Hindlimb muscle (tissue), 1 donor: Measurements from ENCODE around the gene KRTAP13-2. TPM values are rescaled to one million over a fixed set of nuclear protein-coding genes. Genes with fewer than 3 reads are reported as not detected.

Source experiments
- DNase-seq: peaks from one replicate; pipeline ENCODE4 v3.0.0-alpha.2; 2013
- polyA plus RNA-seq: library from polyadenylated mRNA; unstranded; fragments of 120-200 nt; gene quantifications from one replicate; pipeline ENCODE4 v1.2.1, GENCODE V29; 2013; ENCODE audit not compliant: insufficient read length

Gene KRTAP13-2, protein sequence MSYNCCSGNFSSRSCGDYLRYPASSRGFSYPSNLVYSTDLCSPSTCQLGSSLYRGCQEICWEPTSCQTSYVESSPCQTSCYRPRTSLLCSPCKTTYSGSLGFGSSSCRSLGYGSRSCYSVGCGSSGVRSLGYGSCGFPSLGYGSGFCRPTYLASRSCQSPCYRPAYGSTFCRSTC
- polyA plus RNA-seq: not detected

DNA sequence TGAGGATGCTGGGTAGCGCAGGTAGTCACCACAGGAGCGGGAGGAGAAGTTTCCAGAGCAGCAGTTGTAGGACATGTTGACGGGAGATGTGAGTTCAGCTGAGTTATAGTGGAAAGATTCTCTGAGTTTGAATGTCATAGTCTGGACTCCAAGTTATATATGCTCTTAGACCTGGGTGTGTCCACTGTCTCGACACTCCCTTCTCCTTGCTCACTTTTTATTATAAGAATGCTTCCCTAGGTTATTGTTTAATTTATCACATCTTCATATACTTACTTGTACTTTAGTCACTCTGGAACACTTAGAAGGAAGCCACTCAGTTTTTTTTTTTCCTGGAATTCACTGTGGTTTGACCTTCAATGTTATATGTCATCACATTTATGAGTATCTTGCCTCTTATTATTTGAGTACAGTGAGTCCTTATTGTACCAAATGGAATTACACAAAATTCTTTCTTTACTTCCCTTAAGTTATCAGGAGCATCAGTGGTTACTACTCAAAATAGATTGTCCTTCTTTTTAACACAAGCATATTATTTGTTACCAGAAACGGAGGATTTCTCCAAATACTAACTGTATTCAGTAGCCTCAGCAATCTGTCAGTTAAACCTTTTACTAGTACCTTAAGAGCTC lies at the start of gene KRTAP13-2:
Gene KRTAP13-2 (minus strand): TSS at position 133 of the 632 bp plus-strand sequence. CDS start 58 bp downstream, at position 75.
- DNase-seq: no peak

DNA sequence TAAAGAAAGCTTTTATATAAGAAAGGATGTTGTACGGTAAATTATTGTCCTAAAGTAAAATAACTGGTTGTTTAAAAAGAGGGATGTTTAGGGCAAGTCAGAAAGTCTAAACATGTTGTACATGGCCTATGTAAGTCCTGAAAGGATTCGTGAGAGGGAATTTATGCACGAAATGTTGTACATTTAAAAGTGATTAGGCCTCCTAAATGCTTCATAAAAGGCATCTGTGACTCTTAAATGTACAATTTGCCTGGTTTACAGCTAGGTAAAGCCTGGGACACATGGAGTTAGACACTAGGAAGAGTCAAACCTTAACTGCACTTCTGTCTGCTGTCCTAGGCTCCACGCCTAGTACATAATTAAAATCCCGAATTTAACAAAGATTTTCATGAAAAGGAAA lies 43.9 kb upstream of the KRTAP13-2 start:
- no peak for DNase-seq

DNA sequence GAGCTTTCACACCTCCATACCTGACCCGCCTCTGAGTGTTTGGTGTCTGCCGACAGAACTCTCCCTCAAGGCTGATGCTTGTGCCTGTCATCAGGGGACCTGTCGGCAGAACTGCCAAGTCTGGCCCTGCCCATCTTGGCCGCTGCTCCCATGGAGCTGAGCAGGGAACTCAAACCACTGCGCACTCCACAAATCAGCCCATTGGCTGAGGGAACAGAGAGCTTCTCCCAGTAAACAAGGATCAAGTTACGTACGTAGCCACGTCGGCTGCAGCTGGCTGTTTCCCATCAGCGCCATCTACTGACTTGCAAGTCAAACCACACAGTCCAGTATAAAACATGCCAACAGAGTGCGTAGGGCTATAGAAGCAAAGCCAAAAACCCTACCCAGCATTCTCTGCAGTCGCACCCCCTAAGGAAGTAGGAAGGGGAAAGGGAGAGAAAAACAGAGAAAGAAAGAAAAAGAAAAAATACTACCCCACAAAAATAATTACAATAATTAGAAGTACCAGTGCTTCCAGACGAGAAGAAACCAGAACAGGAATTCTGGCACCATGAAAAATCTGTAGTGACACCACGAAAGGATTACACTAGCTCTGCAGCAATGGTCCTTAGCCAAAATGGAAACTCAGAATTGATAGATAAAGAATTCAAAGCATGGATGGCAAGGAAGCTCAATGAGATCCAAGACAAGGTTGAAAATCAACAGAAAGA lies 36.9 kb upstream of the KRTAP13-2 start:
- DNase-seq: peak; percentile 6

DNA sequence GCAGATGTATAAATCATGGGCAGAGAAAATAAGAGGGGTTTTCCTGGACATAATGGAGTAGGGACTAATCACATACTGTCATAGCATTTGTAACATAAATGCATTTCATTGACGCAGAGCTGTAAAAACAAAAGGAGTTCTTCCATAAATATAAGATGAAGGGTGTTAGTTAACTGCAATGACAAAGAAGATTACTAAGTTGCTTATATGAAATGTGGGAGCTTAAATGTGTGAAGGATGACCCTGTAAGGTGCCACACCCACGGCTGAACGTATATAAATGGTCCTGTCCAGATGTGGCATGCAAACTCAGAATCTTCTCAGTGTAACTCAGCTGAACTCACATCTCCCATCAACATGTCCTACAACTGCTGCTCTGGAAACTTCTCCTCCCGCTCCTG lies 23.7 kb upstream of the KRTAP13-2 start, which contains the start of gene KRTAP13-1:
Gene KRTAP13-1 (plus strand): TSS at position 301 of the 400 bp plus-strand sequence. CDS start 56 bp downstream, at position 357.
- no peak for DNase-seq

DNA sequence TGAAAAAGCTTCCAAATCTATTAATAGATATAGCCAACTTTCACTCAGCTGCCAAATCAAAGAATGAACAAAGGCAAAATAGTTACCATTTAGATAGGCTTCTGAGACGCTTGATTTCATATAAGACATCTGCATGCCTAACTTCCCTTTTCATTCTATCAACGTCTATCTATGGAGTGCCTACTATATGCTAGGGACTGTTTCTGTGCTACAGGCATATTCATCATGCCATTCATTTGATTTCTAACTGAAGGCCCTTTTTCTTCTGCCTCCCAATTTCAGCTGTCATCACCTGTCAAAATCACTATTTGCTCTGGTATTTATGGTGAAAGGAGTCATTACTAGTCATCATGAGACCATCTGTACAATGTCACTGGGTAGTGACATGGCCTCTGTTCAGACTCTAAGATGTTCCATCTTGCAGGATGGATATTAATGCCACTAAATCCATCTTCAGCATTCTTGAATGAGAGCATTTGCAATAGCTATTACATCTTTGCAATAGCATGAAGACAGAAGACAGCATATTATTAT lies 19.5 kb upstream of the KRTAP13-2 start:
- DNase-seq: no peak

DNA sequence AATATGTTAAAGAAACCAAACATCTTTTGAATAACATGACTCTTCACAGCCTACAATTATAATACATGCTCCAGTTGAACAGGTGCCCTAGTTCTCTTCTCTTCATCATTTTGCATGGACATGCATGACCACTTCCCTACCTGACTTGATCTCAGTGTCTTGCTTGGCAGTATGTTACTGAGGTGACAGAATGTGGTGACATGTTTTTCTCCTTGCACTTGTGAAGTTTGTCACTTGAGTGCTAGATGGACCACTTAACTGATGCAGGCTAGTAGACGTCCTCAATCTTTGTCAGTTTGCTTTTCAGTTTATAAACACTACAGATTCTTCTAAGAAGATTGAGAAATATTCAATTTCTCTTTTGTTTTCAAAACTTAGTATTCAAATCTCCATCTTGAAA lies 10.1 kb upstream of the KRTAP13-2 start:
- DNase-seq: no peak

DNA sequence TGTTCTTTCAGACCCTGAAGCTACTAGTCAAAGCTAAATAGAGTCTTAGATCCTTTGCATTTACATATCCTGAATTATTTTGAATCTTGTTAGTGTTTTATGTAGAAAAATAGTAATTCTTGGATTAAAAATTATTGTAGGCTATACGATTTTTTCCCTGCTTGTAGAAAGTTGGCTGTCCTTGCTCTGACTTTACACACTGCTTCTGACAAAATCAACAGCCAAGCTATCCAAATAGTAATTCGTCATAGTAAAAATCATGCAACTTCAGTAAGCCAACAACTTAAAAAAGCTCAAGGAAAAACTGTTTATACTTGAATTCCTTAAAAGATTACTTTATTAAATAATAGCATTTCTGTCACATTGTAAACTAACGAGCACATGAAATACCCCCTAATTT lies 16.2 kb downstream of the KRTAP13-2 start:
- DNase-seq: no peak

DNA sequence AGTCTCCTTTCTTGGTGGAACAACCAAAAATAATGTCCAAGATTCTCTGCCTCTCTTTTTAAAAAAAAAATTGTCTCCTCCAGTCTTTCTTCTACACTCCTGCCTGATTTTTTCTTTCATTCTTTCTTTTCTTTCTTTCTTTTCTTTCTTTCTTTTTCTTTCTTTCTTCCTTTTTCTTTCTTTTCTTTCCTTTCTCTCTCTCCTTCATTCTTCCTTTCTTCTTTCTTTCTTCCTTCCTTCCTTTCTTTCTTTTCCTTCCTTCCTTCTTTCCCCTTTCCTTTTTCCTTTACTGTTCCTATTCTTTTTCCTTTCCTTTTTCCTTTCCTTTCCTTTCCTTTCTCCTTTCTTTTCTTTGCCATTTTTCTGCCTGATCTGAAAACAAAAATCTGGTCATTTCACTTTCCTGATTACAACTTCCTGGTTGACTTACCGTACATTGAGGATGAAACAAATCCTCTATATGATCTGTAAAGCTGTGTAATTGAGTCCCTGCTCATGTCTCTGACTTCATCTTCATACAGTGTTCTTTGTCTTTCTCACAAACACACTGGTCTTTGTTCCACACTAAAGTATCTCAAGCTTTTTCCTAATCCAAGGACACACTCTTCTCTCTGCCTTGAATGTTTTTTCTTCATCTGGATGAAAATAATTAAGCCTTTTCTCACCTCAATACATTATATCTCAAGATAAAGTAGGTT lies 17.6 kb downstream of the KRTAP13-2 start:
- DNase-seq: no peak

DNA sequence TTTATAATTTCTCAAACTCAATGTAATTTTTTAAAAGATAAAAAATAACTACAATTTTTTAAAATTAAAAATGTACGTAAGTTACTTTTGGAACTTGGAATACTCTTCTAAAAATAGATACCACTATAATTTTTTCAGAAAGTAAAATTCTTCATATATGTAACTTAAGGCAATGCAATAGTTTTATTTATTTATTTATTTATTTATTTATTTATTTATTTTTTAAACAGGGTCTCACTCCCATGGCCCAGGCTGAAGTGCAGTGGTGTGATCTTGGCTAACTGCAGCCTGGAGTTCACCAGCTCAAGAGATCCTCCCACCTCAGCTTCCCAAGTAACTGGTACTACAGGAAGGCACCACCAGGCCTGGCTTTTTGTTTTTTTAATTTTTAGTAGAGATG lies 20.5 kb downstream of the KRTAP13-2 start:
- no peak for DNase-seq

DNA sequence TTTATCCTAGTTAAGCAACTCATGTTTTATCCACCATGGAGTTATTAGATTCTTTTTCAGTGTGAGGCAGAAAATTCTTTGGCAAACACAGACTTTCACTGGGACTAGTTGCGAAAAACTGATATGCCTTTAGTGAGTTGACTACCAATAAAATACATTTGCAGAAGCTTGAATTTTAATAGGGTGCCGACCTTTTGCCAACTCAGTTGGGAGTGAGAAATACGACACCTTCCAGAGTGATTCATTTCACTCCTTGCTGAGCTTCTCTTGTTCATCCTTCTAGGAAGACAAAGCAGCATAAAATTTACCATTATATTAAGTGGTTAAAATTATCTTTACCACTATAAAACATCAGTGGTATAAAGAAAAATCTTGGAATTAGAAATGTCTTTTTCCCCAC lies 22.5 kb downstream of the KRTAP13-2 start:
- no peak for DNase-seq

DNA sequence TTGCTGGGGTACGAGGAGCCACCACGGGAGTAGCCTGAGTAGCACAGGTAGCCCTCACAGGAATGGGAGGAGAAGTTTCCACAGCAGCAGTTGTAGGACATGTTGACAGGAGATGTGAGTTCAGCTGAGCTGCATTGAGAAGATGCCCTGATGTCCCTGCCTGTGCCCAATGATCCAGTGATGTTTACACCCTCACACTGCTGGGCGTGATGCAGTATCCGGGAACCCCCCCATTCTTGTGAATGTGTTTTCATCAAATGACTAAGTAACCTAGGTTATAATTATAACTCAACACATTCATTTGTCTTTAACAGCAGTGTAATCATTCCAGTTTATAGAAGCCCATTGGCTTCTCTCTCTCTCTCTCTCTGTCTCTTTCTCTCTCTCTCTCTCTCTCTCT lies 23.6 kb downstream of the KRTAP13-2 start, which contains the start of gene KRTAP23-1:
Gene KRTAP23-1 (minus strand): TSS at position 101 of the 400 bp plus-strand sequence. CDS start 0 bp downstream, at position 101.
- DNase-seq: no peak

DNA sequence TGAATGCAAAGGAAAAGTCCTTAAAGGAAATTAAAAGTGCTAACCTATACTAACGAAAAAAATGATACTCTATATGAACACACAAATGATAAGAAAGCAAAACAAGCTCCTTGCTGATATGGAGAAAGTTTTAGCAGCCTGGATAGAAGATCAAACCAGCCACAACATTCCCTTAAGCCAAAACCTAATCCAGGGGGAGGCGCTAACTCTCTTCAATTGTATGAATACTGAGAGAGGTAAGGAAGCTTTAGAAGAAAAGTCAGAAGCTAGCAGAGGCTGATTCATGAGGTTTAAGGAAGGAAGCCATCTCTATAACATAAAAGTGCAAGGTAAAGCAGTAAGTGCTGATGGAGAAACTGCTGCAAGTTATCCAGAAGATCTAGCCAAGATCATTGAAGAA lies 27.1 kb downstream of the KRTAP13-2 start:
- no peak for DNase-seq

DNA sequence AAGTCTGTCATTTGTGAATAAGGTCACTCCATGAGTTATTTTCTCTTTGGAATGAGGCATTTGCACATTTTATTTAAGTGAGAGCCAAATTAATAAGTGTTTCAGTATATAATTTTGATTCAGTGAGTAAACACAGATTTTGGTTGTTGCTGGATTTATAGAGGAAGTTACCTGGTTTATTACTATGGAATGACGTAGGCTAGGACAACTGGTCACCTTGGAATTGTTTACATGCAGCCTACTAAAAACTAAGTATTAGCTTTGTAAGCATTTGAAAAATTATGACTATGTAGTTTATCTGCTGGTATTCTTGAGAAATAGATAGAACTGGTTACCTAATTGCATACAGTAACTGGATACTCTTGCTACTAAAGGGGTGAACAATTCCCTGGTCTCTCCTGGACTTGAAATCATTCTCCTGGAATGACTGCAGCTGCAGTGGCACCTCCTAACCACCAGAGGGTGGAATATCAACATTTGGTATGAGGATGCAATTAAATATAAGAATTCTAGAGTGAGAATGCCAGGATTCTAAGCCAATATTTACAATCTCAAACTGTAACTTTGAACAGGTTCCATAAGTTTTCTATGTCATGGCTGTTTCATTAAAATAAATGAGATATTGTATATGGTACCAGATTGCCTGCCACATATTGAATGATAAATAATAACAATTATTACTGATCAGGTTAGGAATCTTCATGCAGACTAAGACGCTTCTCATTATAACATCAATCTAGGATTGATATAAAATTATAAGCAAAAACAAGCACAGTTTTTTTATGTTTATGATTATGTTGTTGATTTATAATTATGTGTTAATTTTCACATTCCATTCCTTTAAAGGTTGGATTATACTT lies 31.1 kb downstream of the KRTAP13-2 start:
- DNase-seq: no peak

DNA sequence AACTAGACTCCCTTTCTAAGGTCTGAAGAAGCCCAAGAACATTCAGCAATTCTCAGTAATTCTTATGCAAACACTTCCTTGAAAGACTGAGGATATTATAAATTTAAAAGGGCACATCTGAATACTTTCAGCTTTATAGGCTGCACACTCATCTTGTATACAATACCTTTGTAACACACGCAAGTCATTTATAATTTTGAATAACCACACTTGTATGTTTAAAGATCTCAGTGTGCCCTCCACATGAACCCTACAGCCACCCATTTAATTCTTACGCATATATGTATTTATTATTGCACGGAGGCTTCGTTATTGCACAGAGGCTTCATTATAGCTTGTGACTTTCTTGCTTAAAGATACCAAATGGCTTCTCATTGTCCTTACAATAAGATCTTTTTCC lies 33.4 kb downstream of the KRTAP13-2 start:
- no peak for DNase-seq

DNA sequence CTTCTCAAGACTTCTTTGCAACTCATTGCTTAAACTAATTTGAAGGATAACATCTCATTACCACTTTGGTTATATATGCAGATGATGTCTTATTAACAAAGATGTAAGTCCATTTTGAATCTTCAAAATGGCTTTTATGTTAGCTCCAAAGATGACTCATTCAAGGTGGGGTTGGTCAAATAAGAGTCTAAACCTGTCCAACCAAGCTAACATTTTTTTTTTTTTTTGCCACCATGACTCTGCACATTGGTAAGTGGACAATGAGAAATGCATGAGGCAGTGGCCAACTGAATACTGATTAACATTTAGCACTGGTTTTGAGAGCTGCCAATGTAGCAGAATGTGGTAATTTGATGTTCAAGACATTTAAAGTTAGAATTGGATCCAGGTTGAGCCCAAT lies 34.3 kb downstream of the KRTAP13-2 start:
- no peak for DNase-seq

DNA sequence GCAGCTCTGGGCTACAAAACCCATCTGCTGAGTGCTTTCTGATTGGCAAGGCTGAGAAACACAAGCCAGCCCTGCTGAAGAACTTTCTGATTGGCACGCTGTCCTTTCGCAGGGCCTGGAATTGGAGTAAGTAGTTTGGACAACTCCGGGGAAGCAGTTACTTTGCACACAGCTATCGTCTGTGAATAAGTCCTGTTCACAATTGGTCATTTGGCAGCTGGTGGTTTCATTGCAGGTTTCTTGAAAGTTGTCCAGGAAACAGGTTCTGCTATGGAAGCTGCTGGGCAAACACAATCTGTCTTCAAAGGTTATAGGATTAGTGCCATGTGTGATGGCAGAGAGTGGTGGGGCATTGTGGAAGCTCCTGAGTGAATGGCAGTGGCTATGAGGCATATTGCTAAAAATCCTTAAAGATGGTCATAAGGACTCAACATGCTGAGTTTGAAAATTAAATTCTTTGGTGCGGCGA lies 34.8 kb downstream of the KRTAP13-2 start, which contains the start of gene KRTAP27-1:
Gene KRTAP27-1 (minus strand): TSS at position 419 of the 469 bp plus-strand sequence. CDS start 26 bp downstream, at position 393.
- DNase-seq: no peak

DNA sequence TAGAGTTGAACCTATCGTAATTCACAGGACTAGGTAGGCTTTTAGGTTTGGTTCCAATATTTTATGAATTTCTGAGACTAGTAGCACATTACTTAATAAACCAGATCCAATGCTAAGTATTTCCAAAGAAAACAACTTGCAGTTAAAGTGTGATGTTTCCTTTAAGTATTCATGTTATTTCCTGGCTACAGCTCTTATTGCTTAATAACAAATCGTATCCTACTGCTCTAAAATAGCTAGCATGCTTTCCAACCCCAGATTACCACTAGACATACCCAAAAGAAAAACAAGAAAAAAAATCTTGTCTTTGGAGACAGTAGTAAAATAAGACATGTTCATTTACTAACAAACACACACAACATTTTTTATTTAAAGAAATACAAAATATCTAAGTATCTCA lies 35.5 kb downstream of the KRTAP13-2 start:
- no peak for DNase-seq

DNA sequence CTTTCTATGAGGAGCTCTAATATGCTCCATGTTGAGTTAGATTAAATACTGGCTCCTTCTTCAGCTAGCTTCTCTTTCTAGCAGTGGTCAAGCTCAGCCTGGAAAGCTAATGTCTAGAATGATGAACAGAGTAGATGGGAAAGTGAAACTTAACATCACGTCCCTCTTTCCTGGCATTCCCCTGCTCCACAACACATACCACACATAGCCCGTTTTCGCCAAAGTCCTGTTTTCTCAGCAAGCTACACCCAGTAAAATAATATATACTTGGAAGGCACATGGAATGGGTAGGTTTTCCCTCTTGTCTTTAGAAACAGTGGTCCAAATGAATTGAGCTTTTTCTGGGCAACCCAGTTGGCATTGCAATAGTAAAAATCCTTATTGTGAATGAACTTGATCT lies 38.3 kb downstream of the KRTAP13-2 start:
- DNase-seq: no peak

DNA sequence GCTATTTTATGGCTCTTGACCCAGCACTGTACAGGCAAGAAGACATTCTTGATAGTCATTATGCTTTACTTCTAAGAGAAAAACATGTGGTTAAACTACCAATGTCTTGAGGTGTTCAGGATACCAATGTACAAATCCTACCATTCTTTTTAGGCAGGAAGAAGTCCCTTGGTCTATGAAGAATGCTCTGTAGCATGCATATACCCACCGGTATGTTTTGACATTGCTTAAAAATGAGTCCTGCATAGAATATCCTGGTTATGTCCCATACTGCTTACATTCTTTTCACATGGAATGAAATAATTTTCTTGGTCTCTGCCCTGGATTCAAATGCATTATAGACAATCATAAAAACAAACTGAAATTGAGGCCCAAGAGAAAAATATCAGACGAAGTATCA lies 39.4 kb downstream of the KRTAP13-2 start:
- no peak for DNase-seq

DNA sequence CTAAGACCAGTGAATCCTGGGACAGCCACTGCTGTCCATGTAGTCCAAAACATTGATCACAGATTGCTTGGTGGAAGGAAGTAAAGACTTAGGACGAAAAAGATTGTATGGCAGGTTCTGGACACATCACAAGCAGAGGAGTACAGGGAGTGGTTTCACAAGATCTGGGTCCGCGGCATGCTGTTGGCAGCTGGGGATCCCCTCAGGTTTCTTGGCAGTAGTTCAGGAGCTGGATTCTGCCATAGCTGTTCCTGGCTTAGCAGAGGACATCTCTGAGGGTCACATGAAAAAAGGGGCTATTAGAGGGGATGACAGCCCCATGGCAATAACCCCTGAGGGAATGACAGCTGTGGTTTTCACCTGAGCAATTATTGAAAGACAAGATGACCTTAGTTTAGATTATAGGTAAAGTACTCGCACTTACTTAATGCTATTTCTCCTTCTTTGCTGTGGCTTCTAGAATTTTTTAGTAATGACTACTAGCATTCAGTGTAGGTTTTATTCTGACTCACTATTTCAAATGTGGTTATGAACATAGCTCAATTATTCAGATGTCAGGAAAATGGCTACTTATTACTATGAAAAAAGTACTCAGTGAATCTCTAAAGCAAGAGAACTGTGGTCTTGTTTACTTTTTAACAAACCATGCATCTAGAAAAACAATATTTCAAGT lies 42.7 kb downstream of the KRTAP13-2 start:
- DNase-seq: no peak

DNA sequence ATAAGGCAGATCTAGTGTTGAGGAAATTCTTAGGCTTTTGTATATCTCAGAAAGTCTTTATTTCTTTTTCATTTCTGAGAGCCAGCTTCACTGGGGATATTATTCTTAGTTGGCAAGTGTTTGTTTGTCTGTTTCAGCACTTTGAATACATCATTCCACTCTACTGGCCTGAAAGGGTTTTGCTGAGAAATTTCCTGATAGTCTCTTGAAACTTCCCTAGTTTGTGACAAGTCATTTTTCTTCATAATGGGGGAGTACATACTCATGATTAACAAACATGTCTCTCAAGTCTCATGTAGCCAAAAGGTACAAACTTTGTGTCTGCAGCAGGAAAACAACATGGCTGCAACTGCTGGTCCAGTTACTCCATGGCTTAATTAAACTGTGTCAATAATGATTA lies 45.7 kb downstream of the KRTAP13-2 start:
- DNase-seq: no peak
